CD4-positive, alpha-beta T cell (primary cell): Measurements from ENCODE around the gene SCAI. TPM values are rescaled to one million over a fixed set of nuclear protein-coding genes. Genes with fewer than 3 reads are reported as not detected.

ENCODE experiments used
- ATAC-seq: fragments of 200-7000 bp; cut with Tn5 transposase; one replicate; pipeline ENCODE4 v1.10.0; 2022; ENCODE audit warnings: mild to moderate bottlenecking; ENCODE audit not compliant: poor library complexity
- CTCF ChIA-PET: fragments of 350-600 bp; sonication (Branson Sonifier 250); formaldehyde crosslinking; loops from one replicate; lab custom pipeline; 2021; ENCODE audit warnings: antibody characterized with exemption, inconsistent platforms; lab: Charles Lee
- POLR2A ChIA-PET: fragments of 350-600 bp; sonication (Branson Sonifier 250); formaldehyde crosslinking; loops from one replicate; lab custom pipeline; 2021; ENCODE audit warnings: antibody characterized with exemption, inconsistent platforms; lab: Charles Lee
- DNase-seq, 14 experiments: peaks; one replicate each; pipeline ENCODE4 v3.0.0-alpha.2; 2013 to 2020; ENCODE audit warnings: mixed read lengths in 2 of 14
- H3K27ac ChIP-seq, 2 donors: one replicate each; pipeline versions ENCODE4 v1.5.1 to v1.7.0; 2013; ENCODE audit warnings: low read length in 2 of 2, low read depth in 1 of 2, mild to moderate bottlenecking in 1 of 2
- H3K27me3 ChIP-seq, 2 experiments: 1 replicate in 1 of 2; 2 replicates in 1 of 2; pipeline versions ENCODE4 v1.6.1 to v1.7.0; 2013; ENCODE audit warnings: low read length in 2 of 2, control low read depth in 1 of 2, mild to moderate bottlenecking in 1 of 2, moderate library complexity in 1 of 2; ENCODE audit not compliant: insufficient read depth in 2 of 2, control insufficient read depth in 1 of 2
- H3K36me3 ChIP-seq: one replicate; pipeline ENCODE4 v1.6.1; 2013; ENCODE audit warnings: low read length, control low read depth; ENCODE audit not compliant: insufficient read depth
- H3K4me1 ChIP-seq: one replicate; pipeline ENCODE4 v1.6.1; 2013; ENCODE audit warnings: low read length, control low read depth; ENCODE audit not compliant: insufficient read depth
- H3K4me3 ChIP-seq: one replicate; pipeline ENCODE4 v1.5.1; 2013; ENCODE audit warnings: mild to moderate bottlenecking, low read length, moderate library complexity
- H3K9me3 ChIP-seq, 2 experiments: 1 replicate in 1 of 2; 2 replicates in 1 of 2; pipeline versions ENCODE4 v1.6.1 to v1.7.0; 2013; ENCODE audit warnings: low read length in 2 of 2, mild to moderate bottlenecking in 2 of 2, control low read depth in 1 of 2, moderate library complexity in 1 of 2; ENCODE audit not compliant: control insufficient read depth in 1 of 2, insufficient read depth in 1 of 2
- H3K27ac Mint-ChIP-seq: one replicate; pipeline ENCODE4 v1.8.0; 2020; ENCODE audit warnings: mixed read lengths
- H3K27me3 Mint-ChIP-seq: one replicate; pipeline ENCODE4 v1.8.0; 2021; ENCODE audit warnings: mixed read lengths
- H3K36me3 Mint-ChIP-seq: one replicate; pipeline ENCODE4 v1.8.0; 2021; ENCODE audit warnings: low read depth, mixed read lengths
- H3K4me1 Mint-ChIP-seq: one replicate; pipeline ENCODE4 v1.8.0; 2021; ENCODE audit warnings: low read depth, mixed read lengths
- H3K4me3 Mint-ChIP-seq: one replicate; pipeline ENCODE4 v1.8.0; 2020; ENCODE audit warnings: mild to moderate bottlenecking, mixed read lengths
- H3K9me3 Mint-ChIP-seq: one replicate; pipeline ENCODE4 v1.8.0; 2020; ENCODE audit warnings: mixed read lengths
- intact Hi-C, 2 experiments: fragments of 100-400 bp; cut with DNase I in 1 of 2; cut with micrococcal nuclease in 1 of 2; formaldehyde crosslinking; loops; one replicate each; pipeline versions ENCODE4 v1.15.1 to v1.9.0; 2023 to 2025; cut with DNase I, micrococcal nuclease
- total RNA-seq, 174 experiments: library from RNA in 2 of 174; stranded (reverse) in 2 of 174; gene quantifications; one replicate each; pipeline ENCODE4 v1.2.3 and lab custom pipeline; 2021 to 2026
- TF ChIP-seq, protein P1 (sequence below): fragments of 200-600 bp; IDR thresholded peaks from one replicate; pipeline ENCODE4 v1.8.0; 2022; ENCODE audit warnings: antibody characterized with exemption, mild to moderate bottlenecking

The SCAI gene
- total RNA-seq, 2 experiments from 2014 or later: 11.6 to 13.4 TPM

DNA sequence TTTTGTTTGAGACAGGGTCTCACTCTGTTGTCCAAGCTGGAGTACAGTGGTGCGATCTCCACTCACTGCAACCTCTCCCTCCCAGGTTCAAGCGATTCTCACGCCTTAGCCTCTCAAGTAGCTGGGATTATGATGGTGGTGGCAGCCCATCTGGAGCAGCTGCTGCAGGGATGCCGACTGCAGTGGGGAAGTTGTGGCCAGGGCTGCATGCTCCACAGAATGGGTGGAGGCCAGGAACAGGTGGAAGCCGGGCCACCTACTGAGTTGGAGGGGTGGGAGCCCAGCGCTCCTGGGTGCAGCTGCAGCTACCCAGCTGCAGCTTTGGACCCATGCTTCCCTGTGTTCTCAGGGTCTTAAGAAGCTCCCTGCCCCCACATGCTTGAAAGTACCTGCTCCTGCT lies 99.7 kb downstream of the SCAI start:
- Histone ChIP-seq H3K27ac (no peak overlapping the region), H3K9me3 (no peaks in the 10 kb centered on the region), H3K36me3 (peaks cover 12% of the 10 kb centered on the region), H3K4me3 (no peak overlapping the region), H3K27me3 (no peaks in the 10 kb centered on the region), H3K4me1 (no peaks in the 10 kb centered on the region)
- H3K4me3 Mint-ChIP-seq: no peak overlapping the region
- CTCF ChIA-PET: no interaction called here
- TF ChIP-seq, protein P1, sequence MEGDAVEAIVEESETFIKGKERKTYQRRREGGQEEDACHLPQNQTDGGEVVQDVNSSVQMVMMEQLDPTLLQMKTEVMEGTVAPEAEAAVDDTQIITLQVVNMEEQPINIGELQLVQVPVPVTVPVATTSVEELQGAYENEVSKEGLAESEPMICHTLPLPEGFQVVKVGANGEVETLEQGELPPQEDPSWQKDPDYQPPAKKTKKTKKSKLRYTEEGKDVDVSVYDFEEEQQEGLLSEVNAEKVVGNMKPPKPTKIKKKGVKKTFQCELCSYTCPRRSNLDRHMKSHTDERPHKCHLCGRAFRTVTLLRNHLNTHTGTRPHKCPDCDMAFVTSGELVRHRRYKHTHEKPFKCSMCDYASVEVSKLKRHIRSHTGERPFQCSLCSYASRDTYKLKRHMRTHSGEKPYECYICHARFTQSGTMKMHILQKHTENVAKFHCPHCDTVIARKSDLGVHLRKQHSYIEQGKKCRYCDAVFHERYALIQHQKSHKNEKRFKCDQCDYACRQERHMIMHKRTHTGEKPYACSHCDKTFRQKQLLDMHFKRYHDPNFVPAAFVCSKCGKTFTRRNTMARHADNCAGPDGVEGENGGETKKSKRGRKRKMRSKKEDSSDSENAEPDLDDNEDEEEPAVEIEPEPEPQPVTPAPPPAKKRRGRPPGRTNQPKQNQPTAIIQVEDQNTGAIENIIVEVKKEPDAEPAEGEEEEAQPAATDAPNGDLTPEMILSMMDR: no peak
- no peak overlapping the region for H3K27ac Mint-ChIP-seq
- POLR2A ChIA-PET: no interaction called here
- H3K9me3 Mint-ChIP-seq: no peaks in the 10 kb centered on the region
- H3K36me3 Mint-ChIP-seq: peaks cover 23% of the 10 kb centered on the region
- H3K27me3 Mint-ChIP-seq: no peaks in the 10 kb centered on the region
- H3K4me1 Mint-ChIP-seq: no peaks in the 10 kb centered on the region
- DNase-seq (peak in 1 of 14 experiments; percentile 7), ATAC-seq (no peak)
- intact Hi-C loops: no loop called here

DNA sequence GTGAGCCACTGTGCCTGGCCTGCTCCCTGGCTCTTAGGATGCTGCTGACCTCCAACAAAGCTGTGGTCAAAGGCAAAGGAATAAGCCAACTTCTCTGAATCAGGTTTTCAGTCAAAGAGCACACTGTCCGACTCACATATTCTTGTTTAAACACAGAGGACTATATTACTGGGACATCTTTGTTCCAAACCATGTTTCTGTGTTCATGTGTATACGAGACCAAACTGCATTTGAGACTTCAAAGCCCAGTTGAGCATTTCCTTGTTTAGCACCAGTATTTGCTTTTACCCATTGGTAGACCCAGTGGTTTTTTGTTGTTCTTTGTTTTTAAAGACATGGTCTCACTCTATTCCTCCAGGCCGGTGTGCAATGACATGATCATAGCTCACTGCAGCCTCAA lies 100.2 kb downstream of the SCAI start:
- no peak overlapping the region for H3K4me3 Mint-ChIP-seq
- no peaks in the 10 kb centered on the region for H3K27me3 Mint-ChIP-seq
- DNase-seq: no peak
- H3K36me3 Mint-ChIP-seq: peaks cover 19% of the 10 kb centered on the region
- Histone ChIP-seq H3K27me3 (no peaks in the 10 kb centered on the region), H3K4me1 (no peaks in the 10 kb centered on the region), H3K36me3 (peaks cover 12% of the 10 kb centered on the region), H3K4me3 (no peak overlapping the region), H3K27ac (no peak overlapping the region), H3K9me3 (no peaks in the 10 kb centered on the region)
- TF ChIP-seq, protein P1: no peak
- intact Hi-C loops: no loop called here
- no peaks in the 10 kb centered on the region for H3K9me3 Mint-ChIP-seq
- H3K27ac Mint-ChIP-seq: no peak overlapping the region
- CTCF ChIA-PET: no interaction called here
- POLR2A ChIA-PET: no interaction called here
- ATAC-seq: no peak
- no peaks in the 10 kb centered on the region for H3K4me1 Mint-ChIP-seq

DNA sequence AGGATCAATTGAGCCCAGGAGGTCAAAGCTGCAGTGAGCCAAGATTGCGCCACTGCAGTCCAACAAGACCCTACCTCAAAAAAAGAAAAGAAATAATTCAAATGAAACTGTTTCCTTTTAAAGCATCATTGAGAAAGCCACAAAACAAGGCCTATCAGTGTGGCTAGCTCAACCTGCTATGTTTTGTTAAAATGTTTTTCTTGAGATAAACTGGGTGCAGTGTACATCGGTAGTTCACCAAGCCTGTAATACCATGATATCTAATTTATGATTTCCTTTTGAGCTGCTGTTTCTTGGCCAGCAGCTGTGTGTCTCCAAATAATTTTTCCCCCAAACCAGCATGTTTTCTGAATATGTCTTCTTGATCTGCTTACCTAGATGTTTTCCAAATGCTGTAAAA lies 105.2 kb downstream of the SCAI start:
- no peaks in the 10 kb centered on the region for H3K36me3 Mint-ChIP-seq
- no peaks in the 10 kb centered on the region for H3K9me3 ChIP-seq
- ATAC-seq (no peak), DNase-seq (no peak)
- H3K4me1 Mint-ChIP-seq: no peaks in the 10 kb centered on the region
- no peaks in the 10 kb centered on the region for H3K9me3 Mint-ChIP-seq
- ChIA-PET CTCF (no interaction called here), POLR2A (no interaction called here)
- TF ChIP-seq, protein P1: no peak
- H3K36me3 ChIP-seq: peaks cover 3% of the 10 kb centered on the region
- H3K4me1 ChIP-seq: no peaks in the 10 kb centered on the region
- H3K4me3 ChIP-seq: no peak overlapping the region
- no peak overlapping the region for H3K27ac ChIP-seq
- H3K27me3 Mint-ChIP-seq: no peaks in the 10 kb centered on the region
- H3K27me3 ChIP-seq: no peaks in the 10 kb centered on the region
- no peak overlapping the region for H3K27ac Mint-ChIP-seq
- H3K4me3 Mint-ChIP-seq: no peak overlapping the region
- intact Hi-C loops: loop anchor here in 1 of 2 experiments (10.0 kb wide), 1 partner anchor 107 kb away; the partner anchor contains the start of gene SCAI
